Kasumi-1 (cell line): Measurements from ENCODE around the gene FRAT1.
A peak's percentile ranks its signal among the peaks of the same experiment; 100 is the strongest.
"Not testable (repeated sequence)": the region's sequence is repeated elsewhere in the genome, so short reads cannot be mapped to it uniquely, and the experiment has no call there.

ENCODE experiments used
- DNase-seq, 2 experiments: peaks; one replicate each; lab custom pipeline; 2025; lab: John Stamatoyannopoulos, UW

The FRAT1 gene

GRCh38 chr10:97334370-97335175 is 15.5 kb downstream of the FRAT1 start, which contains the start of gene FRAT2:
FRAT2 (minus strand) TSS chr10:97334729; CDS start chr10:97334572, 157 bp downstream.
- peak; percentile 91 for DNase-seq

- peak in 1 of 2 experiments; percentile 89 for DNase-seq
Observed at GRCh38 chr10:97335188-97335619, 16.1 kb downstream of the FRAT1 start.

DNA sequence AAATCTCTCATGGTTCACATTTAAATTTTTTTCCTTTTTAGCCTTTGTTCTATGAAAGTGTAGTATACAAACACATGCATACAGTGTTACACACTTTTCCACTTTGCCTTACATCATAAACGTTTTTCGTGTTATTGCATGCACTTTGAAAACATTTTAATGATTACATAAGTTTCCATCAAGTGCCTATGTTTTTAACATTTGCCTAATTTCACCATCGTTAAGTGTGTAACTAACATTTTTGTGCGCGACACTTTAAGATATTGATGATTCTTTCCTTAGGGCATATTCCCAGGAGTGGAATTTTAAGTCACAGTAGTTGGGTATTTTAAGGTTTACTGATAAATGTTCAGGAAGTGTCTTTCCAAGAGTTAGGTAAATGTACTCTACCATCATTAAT is 16.9 kb downstream of the FRAT1 start:
- DNase-seq, result no peak

DNA sequence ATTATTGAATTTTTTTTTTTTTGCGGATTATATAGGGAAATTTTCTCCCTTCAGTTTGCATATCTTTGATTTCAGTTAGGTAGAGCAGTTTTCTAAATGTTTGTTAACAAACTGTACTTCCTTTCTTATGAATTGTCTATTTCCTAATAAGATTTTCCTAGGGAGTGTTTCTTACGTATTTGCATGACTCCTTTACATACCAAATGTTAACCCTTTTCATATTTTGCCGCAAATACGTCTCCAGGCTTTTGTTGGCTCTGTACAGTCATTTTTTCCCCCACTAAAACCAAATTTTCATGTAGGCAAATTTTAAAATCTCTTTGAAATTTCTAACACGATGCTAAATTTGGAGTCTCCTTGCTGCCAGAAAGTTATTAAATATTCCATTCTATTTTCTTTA is 17.4 kb downstream of the FRAT1 start:
- DNase-seq, result no peak

- no peak for DNase-seq
Observed at GRCh38 chr10:97336942-97337831, 18.1 kb downstream of the FRAT1 start.

GRCh38 chr10:97338041-97338440 is 19.0 kb downstream of the FRAT1 start:
- no peak for DNase-seq

DNA sequence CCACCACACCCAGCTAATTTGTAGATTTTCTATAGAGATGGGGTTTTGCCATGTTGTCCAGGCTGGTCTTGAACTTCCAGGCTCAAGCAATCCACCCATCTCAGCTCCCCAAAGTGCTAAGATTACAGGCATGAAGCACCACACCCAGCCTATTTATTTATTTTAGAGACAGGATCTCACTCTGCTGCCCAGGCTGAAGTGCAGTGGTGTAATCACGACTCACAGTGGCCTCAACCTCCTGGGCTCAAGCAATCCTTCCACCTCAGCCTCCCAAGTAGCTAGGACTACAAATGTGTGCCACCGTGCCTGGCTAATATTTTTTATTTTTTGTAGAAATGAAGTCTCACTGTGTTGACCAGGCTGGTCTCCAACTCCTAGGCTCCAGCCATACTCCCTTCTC is 22.3 kb downstream of the FRAT1 start:
- DNase-seq, result no peak

- DNase-seq, result not testable (repeated sequence)
Observed at GRCh38 chr10:97343664-97344063, 24.6 kb downstream of the FRAT1 start.

- no peak for DNase-seq
Observed at GRCh38 chr10:97347317-97347716, 28.2 kb downstream of the FRAT1 start.

DNA sequence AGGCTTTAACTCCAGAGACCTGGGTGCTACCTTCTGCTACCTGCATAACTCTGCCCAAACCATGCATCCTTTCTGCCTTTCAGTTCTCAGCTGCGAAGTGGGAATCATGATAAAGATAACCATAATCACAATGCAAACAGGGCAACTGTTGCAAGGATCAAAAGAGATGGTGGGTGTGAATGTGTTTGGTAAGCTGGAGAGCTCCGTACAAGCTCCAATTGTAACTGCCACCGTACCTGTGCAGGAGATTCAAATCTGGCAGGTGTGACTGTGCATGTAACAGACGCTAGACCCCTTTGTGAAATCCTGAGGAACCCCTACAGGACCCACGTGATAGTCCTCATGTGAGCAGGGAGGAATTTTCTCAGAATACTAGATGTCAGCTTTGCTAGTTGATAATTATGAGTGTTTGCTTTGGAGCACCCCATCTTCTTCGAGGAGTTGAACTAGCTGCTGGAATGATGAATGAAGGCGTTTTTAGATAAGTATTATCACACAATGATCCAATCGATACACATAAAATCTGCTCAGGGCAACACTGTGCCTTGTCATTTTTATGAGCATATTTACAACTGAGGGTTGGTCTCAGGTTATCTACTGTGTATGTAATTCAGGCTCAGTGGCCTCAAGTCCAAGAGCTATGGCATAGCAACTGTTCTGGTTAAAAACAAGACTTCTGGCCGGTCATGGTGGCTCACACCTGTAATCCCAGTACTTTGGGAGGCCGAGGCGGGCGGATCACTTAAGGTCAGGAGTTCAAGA is 30.9 kb downstream of the FRAT1 start:
- DNase-seq, result no peak

DNA sequence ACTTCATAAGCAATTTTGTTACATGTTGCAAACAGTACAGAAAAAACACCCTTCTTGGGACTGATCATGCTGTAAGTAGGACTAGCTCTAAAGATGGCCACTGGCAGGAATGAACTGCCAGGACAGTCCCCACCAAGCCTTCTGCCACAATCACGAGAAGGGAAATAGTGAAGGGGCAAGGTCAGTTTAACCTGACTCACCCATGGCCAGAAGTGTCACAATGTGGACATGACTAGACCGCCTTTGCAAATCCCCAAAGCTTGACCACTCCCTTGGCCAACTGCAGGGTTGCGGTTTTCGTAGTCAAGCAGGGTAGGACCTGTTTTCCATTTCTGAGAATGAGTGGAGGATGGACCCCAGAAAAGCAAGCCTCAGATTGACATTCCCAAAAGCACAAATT is 34.9 kb downstream of the FRAT1 start:
- no peak for DNase-seq

GRCh38 chr10:97355571-97355975 is 36.5 kb downstream of the FRAT1 start:
- peak; percentile 71 to 79 for DNase-seq

GRCh38 chr10:97356318-97356914 is 37.3 kb downstream of the FRAT1 start:
- DNase-seq, result peak; percentile 45 to 58

- DNase-seq, result no peak
Observed at GRCh38 chr10:97356918-97357317, 37.8 kb downstream of the FRAT1 start.

- DNase-seq, result no peak
Observed at GRCh38 chr10:97358349-97358748, 39.3 kb downstream of the FRAT1 start.

- no peak for DNase-seq
Observed at GRCh38 chr10:97358781-97359180, 39.7 kb downstream of the FRAT1 start.

- no peak for DNase-seq
Observed at GRCh38 chr10:97360705-97361536, 41.9 kb downstream of the FRAT1 start.

DNA sequence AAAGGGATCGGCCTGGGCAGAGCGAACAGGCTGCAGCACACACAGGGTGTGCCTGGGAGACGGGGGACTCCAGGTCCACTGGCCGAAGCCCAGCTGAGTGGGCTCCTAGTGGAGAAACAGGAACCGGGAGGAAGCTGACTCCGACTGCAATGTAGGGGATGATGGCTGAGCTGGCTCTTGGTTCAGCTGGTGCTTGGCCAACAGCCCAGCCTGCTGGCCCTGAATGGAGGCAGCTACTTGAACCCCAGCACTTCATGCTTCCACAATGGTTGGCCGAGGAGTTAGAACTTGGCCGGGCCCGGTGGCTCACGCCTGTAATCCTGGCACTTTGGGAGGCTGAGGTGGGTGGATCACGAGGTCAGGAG is 42.4 kb downstream of the FRAT1 start:
- no peak for DNase-seq

DNA sequence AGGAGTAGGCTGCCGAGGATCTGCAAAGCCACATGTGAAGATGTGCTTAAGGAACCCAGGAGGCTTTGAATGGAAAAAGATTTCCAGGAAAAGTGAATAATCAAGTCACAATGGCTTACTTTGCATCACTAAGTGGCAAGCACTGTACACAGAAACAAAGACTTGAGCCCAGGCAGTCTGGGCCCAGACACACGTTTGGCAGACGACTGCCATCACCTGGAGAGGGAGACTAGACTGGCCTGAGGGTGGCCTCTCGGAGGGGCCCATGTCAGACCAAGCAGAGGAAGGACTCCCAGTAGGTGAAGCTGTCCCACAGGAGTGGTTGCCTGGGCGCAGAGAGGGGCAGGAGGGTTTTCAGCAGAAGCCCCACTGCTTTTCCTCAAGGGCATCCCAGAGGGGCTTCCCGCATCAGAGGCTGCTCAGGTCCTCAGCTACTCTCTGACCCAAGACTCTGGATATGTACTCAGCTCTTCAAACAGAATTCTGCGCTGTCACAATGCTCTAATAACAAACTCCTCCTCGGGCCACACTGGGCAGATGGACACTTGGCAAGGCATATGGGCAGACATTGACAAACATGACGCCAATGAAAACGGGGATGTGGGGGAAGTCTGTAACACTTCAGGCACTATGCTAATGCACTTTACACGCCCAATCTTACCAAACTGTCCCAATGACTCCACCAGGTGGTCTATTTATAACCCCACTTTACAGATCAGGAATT is 43.4 kb downstream of the FRAT1 start:
- DNase-seq, result no peak

DNA sequence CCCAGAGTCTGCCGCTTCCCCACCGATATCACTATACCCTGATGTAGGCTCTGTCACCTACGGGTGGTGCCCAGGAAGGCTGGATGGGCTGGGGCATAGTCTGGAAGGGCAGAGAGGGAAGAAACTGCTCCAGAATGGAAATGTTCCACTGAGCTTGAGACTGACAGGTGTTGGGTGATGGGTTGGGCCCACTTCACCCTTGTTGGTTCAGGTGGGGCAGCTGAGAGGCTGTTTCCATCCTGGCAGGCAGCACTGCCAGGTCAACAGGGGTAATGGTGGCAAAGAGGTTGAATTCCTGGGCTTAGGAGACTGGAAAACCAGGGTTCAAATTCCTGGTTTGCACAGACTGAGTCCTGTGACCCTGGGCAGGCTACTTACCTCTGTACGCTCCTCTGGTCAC is 44.0 kb downstream of the FRAT1 start:
- DNase-seq, result no peak
